ENCODE measurements around the gene ZCCHC17.
A peak's percentile ranks its signal among the peaks of the same experiment; 100 is the strongest.
"Not testable (repeated sequence)": the region's sequence is repeated elsewhere in the genome, so short reads cannot be mapped to it uniquely, and the experiment has no call there.

Gene ZCCHC17

GRCh38 chr1:31296486-31297276 is at the start of gene ZCCHC17, which contains the start of gene SNRNP40:
Gene ZCCHC17, plus strand, starts transcription at chr1:31297032. Its CDS starts 13,067 bp downstream, at chr1:31310099.
Gene SNRNP40, minus strand, starts transcription at chr1:31296788. Its CDS starts 37 bp downstream, at chr1:31296751.
- DNase-seq: peak; percentile 77 to 85 (median 82)

- no peak for DNase-seq
These were observed 48.6 kb upstream of the ZCCHC17 start for GRCh38 chr1:31248276-31248675.

GRCh38 chr1:31249854-31250253 is 47.0 kb upstream of the ZCCHC17 start:
- DNase-seq: no peak

- no peak for DNase-seq
These were observed 39.6 kb upstream of the ZCCHC17 start for GRCh38 chr1:31257213-31257612.

GRCh38 chr1:31258581-31258980 is 38.3 kb upstream of the ZCCHC17 start:
- no peak for DNase-seq

- DNase-seq: no peak
These were observed 37.1 kb upstream of the ZCCHC17 start for GRCh38 chr1:31259746-31260145.

- DNase-seq: no peak
These were observed 34.9 kb upstream of the ZCCHC17 start for GRCh38 chr1:31261916-31262315.

- DNase-seq: not testable (repeated sequence)
These were observed 34.4 kb upstream of the ZCCHC17 start for GRCh38 chr1:31262393-31262792.

GRCh38 chr1:31263408-31263807 is 33.4 kb upstream of the ZCCHC17 start:
- DNase-seq: no peak

GRCh38 chr1:31264790-31265386 is 31.9 kb upstream of the ZCCHC17 start:
- no peak for DNase-seq

- DNase-seq: no peak
These were observed 30.3 kb upstream of the ZCCHC17 start for GRCh38 chr1:31266547-31266946.

- no peak for DNase-seq
These were observed 24.5 kb upstream of the ZCCHC17 start for GRCh38 chr1:31272369-31272768.

- DNase-seq: no peak
These were observed 23.2 kb upstream of the ZCCHC17 start for GRCh38 chr1:31273619-31274018.

GRCh38 chr1:31282426-31282825 is 14.4 kb upstream of the ZCCHC17 start:
- DNase-seq: not testable (repeated sequence)

GRCh38 chr1:31287791-31288190 is 9.0 kb upstream of the ZCCHC17 start:
- not testable (repeated sequence) for DNase-seq

- DNase-seq: no peak
These were observed 7.8 kb upstream of the ZCCHC17 start for GRCh38 chr1:31289021-31289420.

GRCh38 chr1:31295874-31296485 is 852 bp upstream of the ZCCHC17 start:
- DNase-seq: no peak

GRCh38 chr1:31297277-31298247 is 730 bp downstream of the ZCCHC17 start:
- DNase-seq: no peak

GRCh38 chr1:31299365-31299764 is 2.5 kb downstream of the ZCCHC17 start:
- no peak for DNase-seq

- no peak for DNase-seq
These were observed 3.4 kb downstream of the ZCCHC17 start for GRCh38 chr1:31300193-31300592.

GRCh38 chr1:31302709-31303441 is 6.0 kb downstream of the ZCCHC17 start:
- no peak for DNase-seq

- DNase-seq: no peak
These were observed 9.4 kb downstream of the ZCCHC17 start for GRCh38 chr1:31306278-31306677.
